NCI-H69 (cell line): ENCODE results near the gene RAB6A.
"Not testable (repeated sequence)": the region's sequence is repeated elsewhere in the genome, so short reads cannot be mapped to it uniquely, and the experiment has no call there.

Experiments
- DNase-seq: peaks from one replicate; lab custom pipeline; 2025; lab: John Stamatoyannopoulos, UW

RAB6A gene

GRCh38 chr11:73760679-73761402 is at the start of gene RAB6A:
Gene RAB6A, minus strand, starts transcription at chr11:73761074. Its CDS starts 439 bp downstream, at chr11:73760635.
- peak; percentile 100 for DNase-seq

- DNase-seq, result no peak
These were observed 49.8 kb upstream of the RAB6A start for GRCh38 chr11:73810637-73811036.

GRCh38 chr11:73808052-73808451 is 47.2 kb upstream of the RAB6A start:
- DNase-seq, result no peak

GRCh38 chr11:73804712-73805111 is 43.8 kb upstream of the RAB6A start:
- DNase-seq, result peak; percentile 48

- DNase-seq, result no peak
These were observed 40.3 kb upstream of the RAB6A start for GRCh38 chr11:73801136-73801535.

GRCh38 chr11:73800276-73800806 is 39.5 kb upstream of the RAB6A start:
- DNase-seq, result no peak

- peak; percentile 30 for DNase-seq
These were observed 36.6 kb upstream of the RAB6A start for GRCh38 chr11:73797457-73797856.

- no peak for DNase-seq
These were observed 35.2 kb upstream of the RAB6A start for GRCh38 chr11:73795925-73796632.

- no peak for DNase-seq
These were observed 31.7 kb upstream of the RAB6A start for GRCh38 chr11:73792584-73792983.

- peak; percentile 28 for DNase-seq
These were observed 28.4 kb upstream of the RAB6A start for GRCh38 chr11:73789279-73789670.

GRCh38 chr11:73787643-73788558 is 27.0 kb upstream of the RAB6A start, which contains the start of gene MRPL48:
Gene MRPL48, plus strand, starts transcription at chr11:73787874. Its CDS starts 98 bp downstream, at chr11:73787972.
- peak; percentile 98 for DNase-seq

GRCh38 chr11:73787051-73787642 is 26.3 kb upstream of the RAB6A start:
- peak; percentile 51 for DNase-seq

- not testable (repeated sequence) for DNase-seq
These were observed 24.6 kb upstream of the RAB6A start for GRCh38 chr11:73785467-73785866.

GRCh38 chr11:73784734-73785133 is 23.9 kb upstream of the RAB6A start:
- no peak for DNase-seq

GRCh38 chr11:73784080-73784634 is 23.3 kb upstream of the RAB6A start:
- peak; percentile 78 for DNase-seq

- no peak for DNase-seq
These were observed 22.7 kb upstream of the RAB6A start for GRCh38 chr11:73783483-73784020.

GRCh38 chr11:73781303-73781702 is 20.4 kb upstream of the RAB6A start:
- no peak for DNase-seq

- DNase-seq, result peak; percentile 100
These were observed 18.4 kb upstream of the RAB6A start for GRCh38 chr11:73779084-73779902.

- not testable (repeated sequence) for DNase-seq
These were observed 9.9 kb upstream of the RAB6A start for GRCh38 chr11:73770811-73771210.

GRCh38 chr11:73766763-73767162 is 5.9 kb upstream of the RAB6A start:
- DNase-seq, result no peak
